ENCODE data around the gene SCGB1C1.
"Not testable (repeated sequence)": the region's sequence is repeated elsewhere in the genome, so short reads cannot be mapped to it uniquely, and the experiment has no call there.

GRCh38 chr11:190546-190945, 2.3 kb upstream of the SCGB1C1 start:
- not testable (repeated sequence) for TF ChIP-seq CHD4 (IDR thresholded peaks at IDR 0.05; ENCODE audit: insufficient read depth, insufficient replicate concordance, low read depth, low read length, poor library complexity, severe bottlenecking); POLR2A (conservative IDR thresholded peaks at IDR 0.05); SP1 (CRISPR knock-in tag; IDR thresholded peaks at IDR 0.05); ZKSCAN8 (CRISPR knock-in tag; IDR thresholded peaks at IDR 0.05); PATZ1 (CRISPR knock-in tag; IDR thresholded peaks at IDR 0.05; ENCODE audit: borderline replicate concordance); HMBOX1 (IDR thresholded peaks at IDR 0.05); ZFP36 (IDR thresholded peaks at IDR 0.05; ENCODE audit: low read depth, low read length, partially characterized antibody); BCLAF1 (IDR thresholded peaks at IDR 0.05; ENCODE audit: borderline replicate concordance in 1 of 2, control insufficient read depth in 1 of 2, low read depth in 2 of 2, low read length in 1 of 2); ATF4 (CRISPR knock-in tag; IDR thresholded peaks at IDR 0.05); ZSCAN29 (IDR thresholded peaks at IDR 0.05)

Data from K562 (cell line).